Measurements from ENCODE around the gene RNF121.

Gene RNF121

DNA sequence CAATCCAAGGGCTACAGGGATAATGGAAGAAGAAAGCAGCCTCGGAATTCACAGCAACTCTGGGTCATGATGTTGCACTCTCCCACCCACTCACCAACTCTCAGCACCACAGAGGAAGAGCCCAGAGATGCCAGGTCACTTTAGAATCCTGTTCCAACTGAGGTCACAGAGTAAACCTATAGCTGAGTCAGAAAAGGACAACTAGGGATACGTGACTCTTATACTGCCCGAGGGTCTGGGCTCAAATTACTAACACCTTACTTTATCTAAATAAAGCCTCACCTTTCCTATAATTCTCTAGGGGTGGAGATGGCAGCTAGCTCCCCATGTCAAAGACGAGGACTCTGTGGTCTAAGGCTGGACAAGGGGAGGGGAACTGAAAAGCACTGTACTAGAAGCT, 94.5 kb downstream of the RNF121 start:
- no peak overlapping the region for H3K4me3 ChIP-seq (ENCODE audit: low read depth, low read length)
- TF ChIP-seq, protein P1, sequence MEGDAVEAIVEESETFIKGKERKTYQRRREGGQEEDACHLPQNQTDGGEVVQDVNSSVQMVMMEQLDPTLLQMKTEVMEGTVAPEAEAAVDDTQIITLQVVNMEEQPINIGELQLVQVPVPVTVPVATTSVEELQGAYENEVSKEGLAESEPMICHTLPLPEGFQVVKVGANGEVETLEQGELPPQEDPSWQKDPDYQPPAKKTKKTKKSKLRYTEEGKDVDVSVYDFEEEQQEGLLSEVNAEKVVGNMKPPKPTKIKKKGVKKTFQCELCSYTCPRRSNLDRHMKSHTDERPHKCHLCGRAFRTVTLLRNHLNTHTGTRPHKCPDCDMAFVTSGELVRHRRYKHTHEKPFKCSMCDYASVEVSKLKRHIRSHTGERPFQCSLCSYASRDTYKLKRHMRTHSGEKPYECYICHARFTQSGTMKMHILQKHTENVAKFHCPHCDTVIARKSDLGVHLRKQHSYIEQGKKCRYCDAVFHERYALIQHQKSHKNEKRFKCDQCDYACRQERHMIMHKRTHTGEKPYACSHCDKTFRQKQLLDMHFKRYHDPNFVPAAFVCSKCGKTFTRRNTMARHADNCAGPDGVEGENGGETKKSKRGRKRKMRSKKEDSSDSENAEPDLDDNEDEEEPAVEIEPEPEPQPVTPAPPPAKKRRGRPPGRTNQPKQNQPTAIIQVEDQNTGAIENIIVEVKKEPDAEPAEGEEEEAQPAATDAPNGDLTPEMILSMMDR (IDR thresholded peaks at IDR 0.05; ENCODE audit: insufficient read depth, low read depth, low read length, missing control alignments) = no peak
- no peak for DNase-seq (ENCODE audit: low read depth)

DNA sequence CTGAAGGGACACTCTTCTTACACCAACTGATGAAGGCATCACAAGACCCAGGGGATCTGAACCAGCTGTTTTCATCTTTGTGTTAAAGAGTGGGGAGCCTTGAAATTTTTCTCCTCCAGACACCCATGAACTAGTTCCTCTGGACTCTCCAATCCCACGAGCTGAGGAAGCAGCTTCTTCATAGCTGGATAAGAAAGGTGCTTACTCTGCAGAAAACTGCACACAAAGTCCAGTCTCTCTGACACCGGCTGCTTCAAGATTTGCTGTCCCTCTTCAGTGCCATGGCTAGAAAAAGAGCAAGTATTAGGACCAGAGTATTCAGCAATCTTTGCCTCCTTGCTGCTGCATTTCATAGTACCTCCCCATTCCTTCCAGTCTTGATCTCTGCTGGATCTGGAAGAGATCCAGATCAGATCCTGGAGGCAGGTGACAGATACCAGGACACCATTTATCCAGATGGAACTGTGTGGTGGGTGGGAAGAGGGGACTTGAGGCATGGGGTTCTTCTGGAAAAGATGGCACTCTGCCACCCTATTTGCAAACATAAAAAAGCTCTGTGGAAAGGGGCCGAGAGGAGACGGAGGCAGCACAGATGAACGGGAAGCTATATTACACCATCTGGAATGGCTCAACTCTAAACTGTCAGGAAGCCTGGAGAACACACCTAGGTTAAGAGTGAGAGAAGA, 95.4 kb downstream of the RNF121 start:
- TF ChIP-seq, protein P1 (IDR thresholded peaks at IDR 0.05; ENCODE audit: insufficient read depth, low read depth, low read length, missing control alignments) = no peak
- H3K4me3 ChIP-seq (ENCODE audit: low read depth, low read length) = no peak overlapping the region
- DNase-seq (ENCODE audit: low read depth) = no peak

DNA sequence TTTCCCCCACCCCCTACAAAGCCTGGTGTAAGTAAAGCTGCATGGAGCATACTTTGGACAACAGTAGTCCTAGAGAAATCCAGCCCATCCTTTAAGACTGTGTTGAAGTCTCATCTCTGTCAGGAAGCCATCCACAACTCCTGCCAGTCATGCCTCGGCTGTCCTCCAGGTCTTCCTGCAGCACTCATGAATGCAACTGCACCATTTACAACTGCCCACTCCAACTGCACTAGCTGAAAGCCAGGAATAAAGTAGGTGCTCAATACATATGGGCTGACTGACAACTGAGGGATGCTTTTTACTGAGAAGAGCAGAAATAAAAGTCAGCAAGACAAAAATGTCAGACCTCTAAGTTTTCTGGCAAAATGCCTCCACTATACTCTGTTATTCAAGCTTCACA, 97.2 kb downstream of the RNF121 start:
- H3K4me3 ChIP-seq (ENCODE audit: low read depth, low read length) = no peak overlapping the region
- TF ChIP-seq, protein P1 (IDR thresholded peaks at IDR 0.05; ENCODE audit: insufficient read depth, low read depth, low read length, missing control alignments) = no peak
- no peak for DNase-seq (ENCODE audit: low read depth)

DNA sequence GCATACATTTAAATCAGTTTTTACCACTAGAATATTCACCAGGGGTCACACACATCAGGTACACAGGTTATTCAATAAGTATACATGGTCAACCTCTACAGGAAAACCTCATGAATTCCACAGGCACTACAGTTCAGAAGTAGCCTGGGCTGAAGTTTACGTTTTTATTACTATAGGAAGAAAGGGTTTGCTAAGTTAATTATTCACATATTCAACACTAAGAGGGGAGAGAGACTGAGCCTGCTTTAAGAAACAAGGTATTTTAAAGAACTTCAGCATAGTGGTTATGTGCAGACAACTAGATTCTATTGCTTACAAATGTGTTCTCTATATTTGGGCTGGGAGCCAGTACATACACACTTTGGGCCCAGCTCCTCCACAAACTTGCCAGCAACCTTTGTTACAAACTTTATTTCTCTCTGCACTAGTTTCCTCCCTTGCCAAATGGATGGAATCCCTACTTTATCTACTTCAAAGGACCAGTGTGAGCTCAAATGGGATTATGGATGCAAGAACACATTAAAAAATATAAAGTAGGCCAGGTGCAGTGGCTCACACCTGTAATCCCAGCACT, 101.7 kb downstream of the RNF121 start:
- no peak for DNase-seq (ENCODE audit: low read depth)
- H3K4me3 ChIP-seq (ENCODE audit: low read depth, low read length) = no peak overlapping the region
- TF ChIP-seq, protein P1 (IDR thresholded peaks at IDR 0.05; ENCODE audit: insufficient read depth, low read depth, low read length, missing control alignments) = no peak

DNA sequence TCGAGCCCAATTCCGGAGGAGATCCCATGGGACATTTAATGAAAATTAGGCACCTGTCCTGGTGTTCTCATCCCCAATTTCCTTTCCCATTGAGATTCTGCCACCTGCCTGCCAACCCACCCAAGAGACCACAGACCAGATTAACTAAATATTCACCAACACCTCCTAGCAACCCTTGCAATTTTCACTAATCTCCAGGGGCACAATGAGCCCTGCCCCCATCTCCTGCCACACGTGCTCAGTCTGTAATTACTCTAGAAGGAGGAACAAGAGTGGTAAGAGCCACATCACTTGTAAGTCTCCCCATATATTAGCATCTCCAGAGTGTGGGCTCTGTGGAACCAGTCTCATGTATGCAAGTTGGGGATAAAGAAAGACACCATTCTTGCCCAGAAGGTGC, 107.8 kb downstream of the RNF121 start:
- DNase-seq (ENCODE audit: low read depth) = no peak
- no peak overlapping the region for H3K4me3 ChIP-seq (ENCODE audit: low read depth, low read length)
- TF ChIP-seq, protein P1 (IDR thresholded peaks at IDR 0.05; ENCODE audit: insufficient read depth, low read depth, low read length, missing control alignments) = no peak

DNA sequence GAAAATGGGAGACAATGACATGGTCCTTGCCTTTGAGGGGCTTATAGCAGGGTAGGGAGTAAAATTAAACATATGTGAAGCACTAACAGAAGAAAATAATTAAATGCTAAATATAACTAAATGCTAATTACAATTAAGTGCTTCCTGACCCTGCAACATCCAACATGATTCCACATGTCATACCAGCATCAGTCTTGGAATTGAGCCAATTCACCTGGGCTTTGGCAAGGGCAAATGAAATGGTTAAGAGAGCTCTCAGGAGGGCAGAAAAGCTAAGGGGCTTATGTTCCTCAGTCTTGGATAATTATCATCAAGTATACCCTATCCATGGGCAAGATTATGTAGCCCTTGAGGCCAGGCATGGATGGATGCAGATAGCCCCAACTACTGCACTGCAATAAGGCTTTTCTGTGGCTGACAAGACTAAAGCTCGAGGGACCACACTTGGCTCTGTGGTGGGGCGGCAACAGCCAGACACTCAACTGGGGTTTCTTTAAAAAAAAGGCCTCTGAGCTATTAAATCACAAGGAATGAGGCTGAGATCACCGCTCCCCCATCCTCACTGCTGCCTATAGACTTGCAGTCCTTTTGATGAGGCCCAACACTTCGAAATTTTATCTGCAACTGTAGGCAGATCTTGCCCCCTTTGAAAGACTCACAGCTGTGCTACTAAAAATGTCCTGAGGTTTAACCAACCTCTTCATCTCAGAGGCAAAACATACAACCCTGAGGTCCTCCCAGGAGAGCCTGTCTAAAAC, 108.9 kb downstream of the RNF121 start:
- no peak overlapping the region for H3K4me3 ChIP-seq (ENCODE audit: low read depth, low read length)

More for the DNA sequence above, 108.9 kb downstream of the RNF121 start:
- TF ChIP-seq, protein P1 (IDR thresholded peaks at IDR 0.05; ENCODE audit: insufficient read depth, low read depth, low read length, missing control alignments) = no peak
- DNase-seq (ENCODE audit: low read depth) = no peak

Data from GM12865 (cell line).